CD4-positive, alpha-beta T cell treated with Interferon gamma for 1 hour (primary cell): ENCODE data around the gene PRB2.
"Not testable (repeated sequence)": the region's sequence is repeated elsewhere in the genome, so short reads cannot be mapped to it uniquely, and the experiment has no call there.

Experiments
- DNase-seq: peaks from one replicate; pipeline ENCODE4 v3.0.0-alpha.2; 2020

PRB2 gene

DNA sequence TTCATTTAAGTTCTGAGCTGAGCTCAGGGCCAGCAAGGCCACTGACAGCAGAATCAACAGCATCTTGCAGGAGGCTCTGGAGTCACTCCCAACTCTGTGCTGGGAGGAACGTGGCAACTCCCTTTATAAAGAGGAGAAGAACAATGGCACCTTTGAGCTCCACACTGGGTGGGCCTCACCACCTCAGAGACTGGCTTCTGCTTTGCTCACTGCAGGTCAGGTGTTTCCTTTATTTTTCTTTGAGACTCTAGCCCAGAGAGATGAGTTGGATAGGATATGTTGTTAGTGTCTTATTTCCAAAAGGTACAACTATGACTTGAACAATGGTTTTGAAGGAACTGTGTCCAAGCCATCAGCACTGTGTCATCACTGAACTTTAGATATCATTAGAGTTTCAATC lies at the start of gene PRB2:
TSS of gene PRB2 (minus strand) at position 101 of the 400 bp plus-strand sequence. CDS start at position 63, 38 bp downstream.
- not testable (repeated sequence) for DNase-seq

DNA sequence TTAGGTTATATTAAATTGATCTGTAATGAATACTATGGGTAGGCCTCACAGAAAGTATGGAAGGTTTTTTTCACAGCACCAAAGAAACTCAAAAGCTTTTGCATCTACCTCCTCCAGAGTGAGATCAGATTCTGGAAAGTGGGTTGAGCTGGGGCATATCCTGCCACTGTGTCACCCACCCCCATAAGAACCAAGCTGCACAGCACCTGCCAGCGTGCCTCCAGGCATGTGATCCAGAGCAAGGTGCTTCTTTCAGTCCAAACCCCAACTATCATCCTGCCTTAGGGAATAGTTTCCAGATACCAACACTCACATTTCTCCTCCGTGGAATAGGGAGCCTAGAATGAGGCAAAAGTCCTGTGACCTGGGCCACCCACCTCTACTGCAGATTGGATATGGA lies 42.6 kb upstream of the PRB2 start:
- DNase-seq = no peak

DNA sequence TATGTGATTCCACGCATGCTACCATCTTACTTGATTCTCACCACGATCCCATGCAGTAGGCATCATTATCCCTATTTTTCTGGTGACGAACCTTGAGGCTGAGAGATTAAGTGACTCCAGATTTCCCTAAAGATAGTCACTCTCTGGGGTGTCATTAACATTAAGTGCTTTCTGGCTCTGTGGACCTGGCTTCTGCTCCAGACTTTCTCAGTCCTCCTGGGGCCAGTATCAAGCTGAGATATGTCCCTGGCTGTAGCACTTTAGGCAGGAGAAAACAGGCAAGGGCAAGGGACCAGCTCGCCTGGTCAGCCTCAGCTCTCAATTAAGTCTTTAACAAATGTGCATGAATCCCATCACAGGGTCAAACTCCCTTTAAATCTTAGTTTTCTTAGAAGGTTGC lies 38.3 kb upstream of the PRB2 start:
- no peak for DNase-seq

DNA sequence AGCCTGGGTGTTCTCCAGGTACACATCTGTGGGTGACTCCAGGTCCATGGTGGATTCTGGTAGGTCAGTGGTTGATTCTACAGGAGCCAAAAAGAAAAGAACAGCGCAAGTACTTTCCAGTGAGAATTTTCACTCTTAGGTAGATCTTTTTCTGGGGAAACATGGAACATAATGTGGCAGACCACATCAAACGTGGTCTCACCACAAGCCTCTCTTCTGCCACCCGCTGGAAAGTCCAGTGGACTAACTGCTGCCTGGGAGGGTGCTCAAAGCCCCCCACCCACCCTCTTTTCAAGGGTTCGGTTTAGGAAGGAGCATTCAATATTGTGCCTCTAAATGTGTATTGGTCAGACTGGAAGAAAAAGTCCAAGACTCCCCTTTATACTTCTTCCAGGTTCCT lies 36.1 kb upstream of the PRB2 start:
- DNase-seq = no peak

DNA sequence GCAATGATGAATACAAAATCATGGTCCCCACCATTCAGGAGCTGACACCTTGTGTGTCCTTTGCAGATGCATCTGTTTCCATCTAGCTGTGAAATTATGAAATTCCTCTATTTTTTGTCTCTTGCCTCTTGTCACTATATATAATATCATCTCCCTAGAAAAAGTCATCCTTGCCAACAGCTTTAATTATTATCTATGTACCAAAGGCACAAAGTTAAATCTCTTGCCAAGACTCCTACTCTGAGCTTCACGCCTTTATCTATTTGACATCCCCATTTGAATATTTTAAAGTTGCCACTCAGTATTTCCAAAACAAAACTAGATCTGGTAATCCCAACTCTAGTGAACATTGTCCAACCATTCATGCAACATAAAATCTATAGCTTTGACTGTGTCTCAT lies 32.0 kb upstream of the PRB2 start:
- DNase-seq = no peak

DNA sequence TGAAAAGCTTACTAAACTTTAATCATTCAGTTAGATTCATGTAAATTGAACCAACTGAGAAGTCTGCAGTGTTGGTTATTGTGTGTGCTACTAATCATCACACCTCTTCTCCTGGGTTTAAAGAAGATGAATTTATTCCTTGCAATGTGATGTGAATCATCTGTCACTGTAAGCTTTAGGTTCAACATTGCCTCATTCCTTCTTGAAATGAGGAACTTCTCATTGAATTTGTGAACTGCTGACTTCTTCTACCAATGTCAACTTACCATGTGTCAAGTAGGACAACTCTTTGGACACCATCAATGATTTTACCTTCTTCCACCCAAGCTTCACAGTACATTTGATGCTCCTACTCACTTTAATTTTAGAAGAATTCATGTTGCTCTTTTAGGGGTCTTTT lies 17.4 kb upstream of the PRB2 start:
- DNase-seq = no peak

DNA sequence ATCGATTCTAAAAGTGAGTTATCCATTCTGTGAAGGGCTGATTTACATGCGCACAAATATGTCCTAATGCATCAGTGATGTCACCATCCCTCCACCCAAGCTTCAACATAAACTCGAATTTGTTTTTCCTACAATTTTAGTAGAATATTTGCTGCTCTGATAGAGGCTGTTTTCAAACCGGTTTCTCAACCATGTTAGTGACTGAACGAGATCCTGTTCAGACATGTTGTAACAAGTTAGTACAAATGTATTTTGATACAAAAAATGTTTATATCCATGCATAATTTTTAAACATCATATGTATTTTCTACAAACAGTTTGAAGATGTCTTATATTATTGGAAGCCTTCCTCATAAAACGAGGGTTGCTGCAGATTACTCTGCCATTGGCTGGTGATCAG lies 12.7 kb upstream of the PRB2 start:
- DNase-seq = no peak

DNA sequence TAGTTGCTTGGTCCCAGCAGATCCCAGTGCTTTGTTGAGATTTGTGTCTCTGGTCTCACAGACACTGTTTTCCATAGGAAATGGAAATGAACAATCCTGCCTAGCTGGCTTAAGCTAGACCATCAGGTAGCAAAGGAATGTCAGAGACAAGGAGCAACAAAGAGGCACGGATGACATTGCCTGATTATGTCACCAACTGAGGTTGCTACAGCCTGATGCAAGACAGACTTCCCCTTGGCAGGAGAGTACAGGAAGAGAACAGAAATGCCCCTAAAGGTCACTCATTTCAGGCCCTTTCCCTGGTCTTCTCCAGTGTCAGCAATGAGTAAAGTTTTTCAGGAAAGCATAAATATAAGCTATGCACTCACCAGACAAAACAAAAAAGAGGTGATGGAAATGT lies 2.0 kb upstream of the PRB2 start:
- DNase-seq = no peak

DNA sequence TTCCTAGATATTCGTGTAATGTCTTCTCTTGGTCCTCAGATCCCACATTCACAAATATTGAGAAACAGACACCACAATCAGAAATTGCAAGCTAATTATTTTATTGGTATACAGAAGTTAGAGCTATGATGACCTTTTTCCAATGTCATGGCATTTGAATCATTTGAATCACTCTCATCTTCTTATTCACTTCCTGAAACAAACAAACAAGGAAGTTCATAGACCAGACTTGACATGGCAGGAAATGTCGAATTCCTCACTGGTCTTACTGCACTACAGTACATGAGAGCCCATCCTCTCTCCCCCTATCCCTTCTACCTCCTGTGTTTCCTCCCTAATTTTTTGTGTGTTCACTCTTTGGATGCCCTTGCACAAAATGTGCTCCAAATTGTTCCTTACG lies 3.9 kb downstream of the PRB2 start:
- DNase-seq = not testable (repeated sequence)

DNA sequence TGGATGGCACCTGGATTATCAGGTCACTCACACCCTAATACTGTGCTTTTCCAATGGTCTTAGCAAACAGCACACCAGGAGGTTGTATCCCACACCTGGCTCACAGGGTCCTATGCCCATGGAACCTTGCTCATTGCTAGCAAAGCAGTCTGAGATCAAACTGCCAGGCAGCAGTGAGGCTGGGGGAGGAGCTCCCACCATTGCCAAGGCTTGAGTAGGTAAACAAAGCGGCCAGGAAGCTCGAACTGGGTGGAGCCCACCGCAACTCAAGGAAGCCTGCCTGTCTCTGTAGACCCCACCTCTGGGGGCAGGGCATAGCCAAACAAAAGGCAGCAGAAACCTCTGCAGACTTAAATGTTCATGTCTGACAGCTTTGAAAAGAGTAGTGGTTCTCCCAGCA lies 17.9 kb downstream of the PRB2 start:
- not testable (repeated sequence) for DNase-seq

DNA sequence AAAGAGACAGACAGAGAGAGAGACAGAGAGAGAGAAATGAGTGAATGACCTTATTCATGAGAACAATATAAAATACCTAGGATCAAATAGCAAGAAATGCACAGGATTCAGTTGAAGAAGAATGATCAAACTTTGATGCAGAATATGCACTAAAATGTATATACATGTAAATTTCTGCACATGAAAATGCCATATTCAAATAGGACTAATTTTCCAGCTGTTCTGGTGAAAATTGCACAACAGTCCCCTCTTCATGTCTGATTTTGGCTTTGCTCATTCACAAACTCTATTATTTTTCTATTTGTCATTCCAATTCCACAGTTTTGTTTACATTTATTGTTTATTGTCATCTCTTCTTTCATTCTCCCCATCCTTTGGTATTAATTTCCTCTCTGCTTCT lies 34.2 kb downstream of the PRB2 start:
- DNase-seq = no peak

DNA sequence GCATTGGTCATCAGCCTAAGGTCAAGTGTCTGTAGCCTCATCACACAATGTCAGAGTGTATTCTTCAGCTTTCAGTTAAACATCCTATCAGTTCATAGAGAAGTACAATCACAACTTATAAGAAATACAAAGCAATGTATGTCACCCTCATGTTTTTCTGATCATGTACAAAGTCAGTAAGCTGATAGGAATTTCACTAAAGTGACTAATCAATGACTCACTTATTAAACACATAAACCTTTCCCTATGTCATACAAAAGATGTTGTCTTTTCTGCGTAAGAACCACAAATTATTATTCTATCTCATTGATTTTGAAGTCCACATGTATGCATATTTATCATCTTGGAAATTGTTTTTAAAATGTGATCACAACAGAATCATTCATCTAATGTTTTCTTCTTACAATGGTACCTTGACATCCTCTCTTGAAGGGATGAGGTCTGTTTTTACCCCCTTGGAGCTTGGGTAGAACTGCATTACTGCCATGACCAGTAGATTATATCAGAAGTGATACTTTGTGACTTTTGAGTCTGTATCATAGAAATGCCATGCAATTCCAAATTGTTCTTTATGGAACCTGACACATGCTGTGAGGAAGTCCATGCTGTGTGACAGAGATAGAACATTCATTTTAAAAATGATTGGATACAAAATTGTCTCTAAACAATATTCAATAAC lies 35.0 kb downstream of the PRB2 start:
- not testable (repeated sequence) for DNase-seq

DNA sequence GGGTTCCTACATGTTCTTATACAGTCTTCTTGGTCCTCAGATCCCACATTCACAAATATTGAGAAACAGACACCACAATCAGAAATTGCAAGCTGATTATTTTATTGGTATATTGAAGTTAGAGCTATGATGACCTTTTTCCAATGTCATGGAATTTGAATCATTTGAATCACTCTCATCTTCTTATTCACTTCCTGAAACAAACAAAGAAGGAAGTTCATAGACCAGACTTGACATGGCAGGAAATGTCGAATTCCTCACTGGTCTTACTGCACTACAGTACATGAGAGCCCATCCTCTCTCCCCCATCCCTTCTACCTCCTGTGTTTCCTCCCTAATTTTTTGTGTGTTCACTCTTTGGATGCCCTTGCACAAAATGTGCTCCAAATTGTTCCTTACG lies 43.6 kb downstream of the PRB2 start:
- DNase-seq = not testable (repeated sequence)

DNA sequence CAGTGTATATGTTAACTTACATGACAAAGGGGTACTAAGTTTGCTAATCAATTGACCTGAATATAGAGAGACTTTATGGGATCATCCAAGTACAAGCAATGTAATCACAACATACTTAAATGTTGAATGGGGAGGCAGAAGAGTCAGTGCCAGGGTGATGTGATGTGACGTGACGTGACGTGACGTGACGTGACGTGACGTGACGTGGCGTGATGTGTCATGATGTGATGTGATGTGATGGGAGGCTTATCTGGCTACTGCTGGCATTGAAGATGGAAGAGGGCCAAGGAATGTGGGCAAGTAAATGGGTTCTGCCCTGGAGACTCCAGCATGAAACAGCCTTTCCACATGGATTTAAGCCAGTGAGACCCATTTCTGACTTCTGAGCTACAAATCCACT lies 46.9 kb downstream of the PRB2 start:
- DNase-seq = no peak

DNA sequence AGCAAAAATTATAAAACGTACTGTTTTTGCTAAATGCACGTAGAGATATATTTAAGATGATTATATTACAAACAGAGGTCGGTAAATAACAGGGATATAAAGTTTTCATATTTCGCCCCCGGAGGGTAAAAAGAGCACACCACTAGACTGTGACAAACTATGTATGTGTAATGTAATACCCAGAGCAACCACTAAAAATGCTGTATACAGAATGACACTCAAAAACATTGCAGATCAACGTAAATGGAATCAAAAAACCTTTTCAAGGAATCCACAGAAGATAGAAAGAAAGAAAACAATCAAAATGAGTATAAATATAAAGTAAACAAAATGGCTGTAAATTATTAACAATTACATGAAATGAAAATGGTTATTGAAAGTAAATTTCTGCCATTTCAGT lies 47.6 kb downstream of the PRB2 start:
- no peak for DNase-seq

DNA sequence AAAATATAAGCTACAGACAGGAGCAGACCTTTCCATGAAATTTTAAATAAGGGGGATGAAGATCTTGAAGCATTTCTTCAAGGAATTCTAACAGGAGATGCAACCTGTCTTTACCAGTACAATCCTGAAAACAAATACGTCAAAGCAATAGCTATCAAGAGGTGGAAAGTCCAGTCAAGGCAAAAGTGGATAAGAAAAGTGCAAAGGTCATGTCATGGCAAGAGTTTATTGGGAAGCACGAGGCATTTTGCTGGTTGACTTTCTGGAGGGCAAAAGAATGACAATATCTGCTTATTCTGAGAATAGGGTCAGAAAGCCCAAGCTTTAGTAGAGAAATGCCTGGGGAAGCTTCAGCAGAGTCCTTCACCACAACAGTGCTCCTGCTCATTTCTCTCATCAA lies 50.9 kb downstream of the PRB2 start:
- DNase-seq = no peak
